GM19467 (cell line): ENCODE results near the gene RPL9.
"Not testable (repeated sequence)": the region's sequence is repeated elsewhere in the genome, so short reads cannot be mapped to it uniquely, and the experiment has no call there.

ENCODE experiments used
- ATAC-seq: cut with Tn5 transposase; IDR thresholded peaks from one replicate; pipeline ENCODE4 v1.9.1; 2021; ENCODE audit warnings: mild to moderate bottlenecking, moderate library complexity; ENCODE audit not compliant: unreplicated experiment

The RPL9 gene

GRCh38 chr4:39458505-39459300 is at the start of gene RPL9, which contains the start of gene LIAS:
Gene RPL9 (minus strand): TSS chr4:39458922. CDS start chr4:39458439, 483 bp downstream.
Gene LIAS (plus strand): TSS chr4:39459056. CDS start chr4:39459118, 62 bp downstream.
- ATAC-seq: peak; percentile 86

- ATAC-seq: no peak
Observed at GRCh38 chr4:39505581-39505980, 46.9 kb upstream of the RPL9 start.

GRCh38 chr4:39504538-39504937 is 45.8 kb upstream of the RPL9 start:
- ATAC-seq: no peak

GRCh38 chr4:39502664-39503035 is 43.9 kb upstream of the RPL9 start:
- not testable (repeated sequence) for ATAC-seq

- no peak for ATAC-seq
Observed at GRCh38 chr4:39502019-39502663, 43.4 kb upstream of the RPL9 start.

GRCh38 chr4:39498727-39499020 is 40.0 kb upstream of the RPL9 start:
- ATAC-seq: no peak

GRCh38 chr4:39497909-39498726 is 39.4 kb upstream of the RPL9 start:
- ATAC-seq: no peak

GRCh38 chr4:39495446-39496213 is 36.9 kb upstream of the RPL9 start:
- no peak for ATAC-seq

- no peak for ATAC-seq
Observed at GRCh38 chr4:39494354-39494753, 35.6 kb upstream of the RPL9 start.

GRCh38 chr4:39490322-39490721 is 31.6 kb upstream of the RPL9 start:
- no peak for ATAC-seq

GRCh38 chr4:39486221-39486804 is 27.6 kb upstream of the RPL9 start:
- no peak for ATAC-seq

- no peak for ATAC-seq
Observed at GRCh38 chr4:39484582-39485272, 26.0 kb upstream of the RPL9 start.

- no peak for ATAC-seq
Observed at GRCh38 chr4:39480902-39481695, 22.4 kb upstream of the RPL9 start.

- no peak for ATAC-seq
Observed at GRCh38 chr4:39480251-39480650, 21.5 kb upstream of the RPL9 start.

- ATAC-seq: no peak
Observed at GRCh38 chr4:39476187-39476895, 17.6 kb upstream of the RPL9 start.

- ATAC-seq: no peak
Observed at GRCh38 chr4:39472396-39472795, 13.7 kb upstream of the RPL9 start.

- ATAC-seq: no peak
Observed at GRCh38 chr4:39470402-39470801, 11.7 kb upstream of the RPL9 start.

GRCh38 chr4:39469429-39470077 is 10.8 kb upstream of the RPL9 start:
- peak; percentile 84 for ATAC-seq
